NCI-H146 treated with DMSO at 0.1 percent for 48 hours (cell line): ENCODE data around the gene RNASE11.
"Not testable (repeated sequence)": the region's sequence is repeated elsewhere in the genome, so short reads cannot be mapped to it uniquely, and the experiment has no call there.

Experiments used
- DNase-seq: peaks from one replicate; lab custom pipeline; 2025; ENCODE audit not compliant: unreplicated experiment; lab: John Stamatoyannopoulos, UW

Gene RNASE11

DNA sequence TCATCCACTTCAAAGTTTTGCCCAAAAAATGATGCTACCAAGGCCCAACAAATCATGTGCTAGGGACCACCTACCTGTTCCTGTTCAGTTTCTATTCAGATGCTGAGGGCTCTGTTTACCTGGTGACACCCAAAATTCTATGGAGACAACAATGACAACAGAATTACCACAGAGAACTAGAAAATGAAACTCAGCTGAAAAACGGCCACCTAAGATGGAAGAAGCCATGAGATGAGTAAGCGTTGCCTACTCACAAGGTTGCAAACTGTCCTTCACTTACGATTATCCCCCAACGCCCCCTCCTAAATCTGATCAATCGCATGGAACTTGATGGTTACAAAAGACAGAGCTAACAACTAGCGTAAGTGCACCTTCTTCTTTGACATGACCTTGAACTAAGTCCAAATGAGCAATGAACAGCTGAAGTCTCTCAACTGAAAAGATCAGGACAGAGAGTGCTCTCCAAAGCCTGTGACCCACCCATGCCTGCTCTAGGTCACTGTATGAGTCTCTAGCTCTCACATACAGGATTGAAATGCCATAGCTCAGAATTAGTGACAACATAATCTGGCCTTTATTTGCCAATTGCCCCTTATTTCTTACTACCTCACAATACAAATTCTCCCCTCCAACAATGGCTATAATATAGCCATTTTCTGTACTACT is at the start of gene RNASE11:
RNASE11 (minus strand) TSS at position 513 of the 666 bp plus-strand sequence.
- no peak for DNase-seq

DNA sequence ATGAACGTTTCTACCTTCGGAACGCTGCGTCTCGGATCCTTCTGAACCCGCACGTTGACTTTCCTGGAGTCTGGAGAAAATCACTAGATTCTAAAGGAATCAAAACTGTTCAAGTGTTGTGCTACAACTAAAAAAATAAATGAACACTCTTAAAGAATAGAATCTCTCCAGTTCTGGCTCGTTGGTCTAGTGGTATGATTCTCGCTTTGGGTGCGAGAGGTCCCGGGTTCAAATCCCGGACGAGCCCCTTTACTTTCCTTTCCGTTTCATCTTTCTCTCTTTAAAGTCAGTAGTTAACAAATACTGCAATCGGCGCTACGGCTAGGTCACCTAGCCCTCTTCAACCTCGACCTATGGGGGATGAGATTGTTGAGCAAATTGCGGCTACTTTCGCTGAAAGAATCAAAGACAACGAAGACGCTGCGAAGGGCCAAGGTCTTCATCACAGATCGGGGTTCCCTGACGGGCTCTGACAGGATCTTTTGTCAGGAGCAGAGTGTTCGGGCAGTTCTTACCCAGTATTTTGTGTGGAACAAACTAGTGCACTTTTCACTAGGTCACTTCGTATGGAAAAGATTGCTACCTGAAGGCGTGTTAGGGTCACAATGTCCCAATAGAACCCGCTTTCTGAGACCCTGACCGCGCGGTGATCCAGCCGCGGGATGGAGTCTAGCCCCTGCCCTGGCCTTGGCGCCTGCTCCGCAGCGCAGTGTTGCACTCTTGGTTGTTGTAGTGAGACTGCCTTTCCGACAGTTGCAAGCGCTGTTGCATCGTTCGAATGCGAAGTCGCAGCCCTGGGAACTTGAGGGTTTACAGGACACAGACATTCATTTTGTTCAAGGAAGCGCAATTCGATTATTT is 45.3 kb upstream of the RNASE11 start:
- DNase-seq = peak; percentile 10

- no peak for DNase-seq
Observed at GRCh38 chr14:20632448-20632830, 44.6 kb upstream of the RNASE11 start.

DNA sequence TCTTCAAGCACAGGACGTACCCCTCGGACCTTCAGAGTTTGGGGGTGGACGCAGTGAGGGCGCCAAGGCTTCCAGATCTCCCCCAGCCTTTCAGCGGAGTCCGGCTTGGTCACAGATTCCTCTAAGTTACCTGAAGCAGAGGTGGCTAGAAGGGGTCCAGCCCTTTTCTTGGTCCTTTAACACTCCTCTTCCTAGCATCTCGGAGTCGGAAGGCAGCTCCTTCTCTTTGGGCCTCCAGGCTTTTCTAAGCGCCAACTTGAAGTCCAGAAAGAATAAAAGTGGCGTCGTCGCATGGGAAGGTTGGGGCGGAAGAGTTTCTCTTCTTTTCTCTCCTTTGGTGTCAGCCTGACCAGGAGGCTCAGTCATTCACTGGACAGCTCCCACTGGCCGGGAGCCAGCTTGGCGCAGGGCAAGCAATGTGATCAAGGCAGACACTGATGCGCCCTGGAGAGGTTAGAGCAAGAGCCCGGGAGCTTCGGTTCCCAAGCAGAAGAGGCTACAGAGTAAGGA is 44.1 kb upstream of the RNASE11 start:
- no peak for DNase-seq

DNA sequence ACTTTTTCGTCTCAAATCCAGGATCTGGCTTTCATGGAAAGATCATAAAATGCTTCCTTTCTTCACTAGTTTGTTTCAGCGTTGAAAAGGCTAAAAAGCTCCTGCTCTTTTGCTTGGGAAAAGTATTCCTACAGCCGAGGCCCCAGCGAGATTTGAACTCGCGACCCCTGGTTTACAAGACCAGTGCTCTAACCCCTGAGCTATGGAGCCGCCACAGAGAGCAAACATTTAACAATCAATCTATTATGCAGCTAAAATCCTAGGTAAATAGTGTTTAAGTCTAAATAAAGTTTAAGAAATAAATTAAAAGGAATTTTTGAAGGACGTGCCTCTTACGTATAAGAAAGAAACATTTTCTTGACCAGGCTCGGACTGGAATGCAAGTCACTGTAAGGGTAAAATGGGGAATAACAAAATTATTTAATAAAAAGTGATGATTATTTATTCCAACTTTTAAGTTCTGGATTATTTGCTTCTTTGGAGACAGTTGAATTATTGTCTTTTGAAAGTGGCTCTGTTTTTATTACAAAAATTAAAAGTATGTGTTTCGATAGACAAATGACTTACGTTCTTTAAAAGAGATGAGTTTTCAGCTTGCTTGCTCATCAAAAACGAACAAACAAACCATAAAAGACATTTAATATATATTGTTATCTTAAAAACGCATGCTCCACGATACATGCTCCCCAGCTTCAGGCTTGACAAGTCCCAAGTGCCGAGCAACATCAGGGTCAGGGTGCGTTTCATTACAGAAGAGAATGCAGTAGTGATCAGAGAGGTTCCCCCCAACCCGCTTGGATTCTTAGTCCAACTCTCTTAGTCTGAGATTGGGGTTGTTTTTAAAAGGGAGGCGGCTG is 43.5 kb upstream of the RNASE11 start:
- peak; percentile 12 for DNase-seq

DNA sequence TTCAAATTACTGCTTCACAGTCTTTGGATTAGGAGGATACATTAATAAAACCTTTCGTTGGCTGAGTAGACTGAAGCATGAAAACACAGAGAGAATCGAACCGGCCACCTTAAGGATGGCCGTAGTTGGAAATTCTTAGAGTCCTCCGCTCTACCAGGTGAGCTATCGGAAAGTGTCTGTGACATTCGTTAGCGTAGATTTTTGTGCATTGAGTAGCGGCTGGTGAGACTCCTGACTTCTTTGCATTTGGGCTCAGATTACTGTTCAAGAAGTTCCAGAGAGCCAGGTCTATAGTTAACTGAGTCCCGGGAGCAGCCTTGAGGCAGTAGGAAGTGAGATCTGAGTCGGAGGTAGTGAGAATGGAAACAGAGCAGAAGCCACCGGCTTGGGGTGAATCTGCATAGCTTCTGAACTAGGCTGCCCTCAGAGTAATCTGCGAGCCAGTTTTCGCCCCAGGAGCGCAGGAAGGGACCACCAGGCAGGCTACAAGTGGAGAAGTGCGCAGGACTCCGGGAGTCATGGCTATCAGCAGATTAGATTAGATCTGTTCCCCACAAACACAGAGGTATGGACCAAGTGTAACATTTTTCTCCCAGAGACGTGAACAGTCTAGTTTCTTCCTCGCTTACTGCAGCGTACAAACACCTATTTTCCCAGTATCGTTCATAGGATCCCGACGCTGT is 42.7 kb upstream of the RNASE11 start:
- no peak for DNase-seq

- no peak for DNase-seq
Observed at GRCh38 chr14:20628063-20628854, 40.5 kb upstream of the RNASE11 start.

GRCh38 chr14:20627346-20628027 is 39.7 kb upstream of the RNASE11 start:
- DNase-seq = no peak

GRCh38 chr14:20626274-20626673 is 38.5 kb upstream of the RNASE11 start:
- DNase-seq = no peak

DNA sequence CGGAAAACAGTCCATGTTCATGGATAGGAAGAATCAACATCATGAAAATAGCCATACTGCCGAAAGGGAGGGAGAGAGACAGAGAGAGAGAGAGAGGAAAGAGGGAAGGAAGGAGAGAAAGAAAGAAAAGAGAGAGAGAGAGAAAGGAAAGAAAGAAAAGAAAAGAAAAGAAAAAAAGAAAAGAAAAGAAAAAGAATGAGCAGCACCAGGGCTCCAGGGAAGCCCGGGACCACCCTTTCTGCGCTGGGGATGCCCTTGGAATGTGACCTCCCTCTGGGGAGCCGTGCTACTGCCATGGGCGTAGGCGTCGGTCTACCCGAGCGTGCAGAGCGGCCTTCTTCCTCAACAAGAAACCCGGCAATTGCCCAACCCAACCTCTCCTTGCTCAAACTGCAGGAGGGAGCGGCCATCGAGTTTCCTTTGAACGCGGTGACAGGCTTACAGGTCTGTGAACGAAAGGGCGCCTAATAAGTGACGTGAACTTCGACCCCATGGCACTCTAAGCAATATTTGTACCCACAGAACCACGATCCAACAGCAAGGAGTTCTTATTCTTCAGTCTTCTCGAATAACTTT is 36.8 kb upstream of the RNASE11 start:
- DNase-seq = no peak

GRCh38 chr14:20623798-20624197 is 36.0 kb upstream of the RNASE11 start:
- no peak for DNase-seq

DNA sequence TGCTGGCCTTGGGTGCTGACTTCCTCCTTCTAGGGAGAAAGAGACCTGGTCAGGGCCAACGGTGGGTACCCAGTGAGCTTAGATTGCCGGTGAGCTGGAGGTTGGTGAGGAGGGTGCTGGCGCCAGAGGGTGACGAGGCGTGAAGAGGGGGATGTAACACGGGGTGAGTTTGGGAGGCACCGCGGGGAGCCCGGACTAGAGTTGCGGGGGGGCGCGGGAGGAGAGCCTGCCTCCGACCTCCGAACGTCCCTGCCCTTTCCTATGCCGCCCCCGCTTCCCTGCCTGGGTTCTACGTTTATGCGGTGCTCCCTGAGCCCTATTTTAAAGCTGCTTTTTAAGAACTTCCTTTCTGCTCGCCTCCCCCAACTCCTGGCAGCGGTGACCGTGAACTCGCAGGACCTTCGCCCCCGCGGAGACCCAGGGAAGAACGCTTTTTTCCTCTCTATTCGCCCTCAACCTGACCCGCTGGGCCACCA is 35.1 kb upstream of the RNASE11 start:
- no peak for DNase-seq

DNA sequence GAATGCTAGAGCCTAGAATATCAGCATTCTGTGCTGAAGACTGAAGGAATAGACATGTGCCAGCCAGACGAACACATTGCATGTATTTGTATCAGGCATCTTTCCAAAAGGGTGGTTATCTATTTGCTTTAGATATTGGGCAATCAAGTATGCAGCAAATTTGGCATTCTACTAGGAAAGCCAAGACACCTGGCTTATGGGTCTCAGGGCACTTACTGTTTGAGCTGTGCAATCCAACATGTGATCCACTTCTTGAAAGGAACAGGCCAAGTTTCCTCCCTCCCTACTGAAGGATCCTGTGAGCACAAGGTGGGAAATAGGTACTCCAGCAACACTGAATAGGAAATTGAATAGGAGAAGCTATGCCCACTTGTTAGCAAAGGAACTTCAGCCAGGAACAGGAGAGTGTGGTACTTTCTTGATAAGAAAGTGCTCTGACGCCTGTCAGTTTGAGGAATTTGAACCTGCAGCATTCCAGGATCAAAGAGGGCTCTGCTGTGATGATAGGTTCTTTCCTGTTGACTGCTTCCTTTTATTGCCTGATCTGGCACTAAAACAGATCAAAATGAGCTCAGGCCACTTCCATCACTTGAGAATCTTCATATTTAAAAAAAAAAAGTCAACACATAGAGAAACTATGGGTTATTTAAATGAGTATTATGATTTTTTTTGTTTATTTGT is 33.1 kb upstream of the RNASE11 start:
- DNase-seq = no peak

- not testable (repeated sequence) for DNase-seq
Observed at GRCh38 chr14:20619688-20620087, 31.9 kb upstream of the RNASE11 start.

- DNase-seq = no peak
Observed at GRCh38 chr14:20618271-20618749, 30.5 kb upstream of the RNASE11 start.

DNA sequence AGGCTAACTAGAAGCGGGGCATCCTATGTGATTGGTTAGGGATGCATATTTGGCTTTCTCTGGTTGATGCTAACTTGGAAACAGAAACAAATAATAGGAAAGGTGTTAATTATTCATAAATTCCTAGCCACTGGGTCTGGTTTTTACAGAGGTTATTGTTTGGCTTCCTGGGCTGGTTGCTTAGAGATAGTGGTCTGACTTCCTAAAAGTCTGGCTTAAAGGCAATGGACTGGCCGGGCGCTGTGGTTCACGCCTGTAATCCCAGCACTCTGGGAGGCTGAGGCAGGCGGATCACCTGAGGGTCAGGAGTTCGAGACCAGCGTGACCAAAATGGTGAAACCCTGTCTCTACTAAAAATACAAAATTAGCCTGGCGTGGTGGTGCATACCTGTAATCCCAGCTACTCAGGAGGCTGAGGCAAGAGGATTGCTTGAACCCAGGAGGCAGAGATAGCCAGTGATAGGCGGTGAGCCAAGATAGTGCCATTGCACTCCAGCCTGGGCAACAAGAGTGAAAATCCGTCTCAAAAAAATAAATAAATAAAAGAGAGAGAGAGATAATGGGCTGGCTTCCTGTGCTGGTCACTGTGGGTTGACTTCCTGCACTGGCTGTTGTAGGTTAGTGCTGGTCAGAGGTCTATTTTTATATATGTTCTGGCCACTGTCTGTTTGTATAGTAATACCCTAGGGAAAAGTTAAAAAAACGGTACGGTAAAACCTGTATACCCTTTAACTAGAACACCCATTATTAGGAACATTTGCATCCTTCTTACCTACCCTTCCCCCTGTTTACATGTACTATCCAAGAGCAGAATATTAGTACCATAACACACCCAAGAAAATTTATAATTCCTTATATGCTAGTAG is 29.6 kb upstream of the RNASE11 start:
- DNase-seq = no peak

DNA sequence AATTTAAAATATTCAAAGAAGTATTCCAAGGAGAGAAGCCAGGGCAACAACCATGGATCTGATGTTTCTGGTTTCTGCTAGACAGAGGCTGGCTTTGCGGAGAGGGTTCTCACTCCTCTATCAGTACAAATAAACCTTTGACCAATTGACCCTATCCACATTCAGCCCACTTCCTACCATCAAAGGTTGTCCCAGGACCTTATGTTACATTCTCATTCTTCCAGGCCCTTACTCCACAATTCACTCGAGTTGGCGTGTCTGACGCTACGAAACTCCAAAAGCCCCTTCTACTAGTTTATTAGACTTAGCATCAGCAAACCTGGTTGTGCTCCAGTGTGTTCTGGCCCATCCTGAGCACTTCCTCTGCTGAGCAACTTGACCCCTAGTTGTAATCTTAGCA is 28.2 kb upstream of the RNASE11 start:
- DNase-seq = no peak
